ENCODE results near the gene PSMG3.

PSMG3 gene

DNA sequence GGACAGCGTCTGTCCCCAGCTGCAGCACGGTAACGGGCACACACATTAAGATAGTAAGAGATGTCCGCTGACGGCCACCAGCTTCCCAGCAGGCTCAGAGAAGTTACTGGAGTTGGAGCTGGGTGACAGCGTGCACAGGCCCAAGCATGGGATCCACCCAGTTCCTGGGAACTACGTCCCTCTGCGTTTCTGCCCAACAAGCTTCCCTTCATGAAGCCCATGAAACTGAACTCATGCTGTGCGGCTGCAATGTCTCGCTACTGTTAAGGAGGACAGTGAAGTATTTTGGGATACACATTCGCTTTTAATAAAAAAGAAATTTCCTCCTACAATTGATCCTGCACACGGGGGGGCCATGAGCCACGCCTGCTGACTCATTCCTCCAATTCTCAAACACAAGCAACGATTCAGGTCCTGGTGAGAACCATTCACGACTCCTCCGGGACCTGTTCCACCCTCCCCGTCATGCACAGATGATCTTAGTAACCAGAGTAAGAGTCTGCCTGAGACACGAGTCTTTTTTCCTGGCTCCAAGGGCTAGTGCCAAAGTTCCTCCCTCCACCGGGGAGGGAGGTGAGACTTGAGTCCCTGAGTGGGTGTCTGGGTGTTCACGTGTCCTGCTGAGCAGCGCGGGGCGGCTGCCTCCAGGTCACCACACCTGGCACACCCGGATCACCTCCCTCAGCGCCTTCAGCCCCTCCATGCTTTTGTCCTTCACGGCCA is 2.6 kb downstream of the PSMG3 start:
- TF ChIP-seq, protein P1, sequence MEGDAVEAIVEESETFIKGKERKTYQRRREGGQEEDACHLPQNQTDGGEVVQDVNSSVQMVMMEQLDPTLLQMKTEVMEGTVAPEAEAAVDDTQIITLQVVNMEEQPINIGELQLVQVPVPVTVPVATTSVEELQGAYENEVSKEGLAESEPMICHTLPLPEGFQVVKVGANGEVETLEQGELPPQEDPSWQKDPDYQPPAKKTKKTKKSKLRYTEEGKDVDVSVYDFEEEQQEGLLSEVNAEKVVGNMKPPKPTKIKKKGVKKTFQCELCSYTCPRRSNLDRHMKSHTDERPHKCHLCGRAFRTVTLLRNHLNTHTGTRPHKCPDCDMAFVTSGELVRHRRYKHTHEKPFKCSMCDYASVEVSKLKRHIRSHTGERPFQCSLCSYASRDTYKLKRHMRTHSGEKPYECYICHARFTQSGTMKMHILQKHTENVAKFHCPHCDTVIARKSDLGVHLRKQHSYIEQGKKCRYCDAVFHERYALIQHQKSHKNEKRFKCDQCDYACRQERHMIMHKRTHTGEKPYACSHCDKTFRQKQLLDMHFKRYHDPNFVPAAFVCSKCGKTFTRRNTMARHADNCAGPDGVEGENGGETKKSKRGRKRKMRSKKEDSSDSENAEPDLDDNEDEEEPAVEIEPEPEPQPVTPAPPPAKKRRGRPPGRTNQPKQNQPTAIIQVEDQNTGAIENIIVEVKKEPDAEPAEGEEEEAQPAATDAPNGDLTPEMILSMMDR (conservative IDR thresholded peaks at IDR 0.05) = no peak
- no peak for TF ChIP-seq ZFX (IDR thresholded peaks at IDR 0.05)
- H3K27ac ChIP-seq = no peak overlapping the region

DNA sequence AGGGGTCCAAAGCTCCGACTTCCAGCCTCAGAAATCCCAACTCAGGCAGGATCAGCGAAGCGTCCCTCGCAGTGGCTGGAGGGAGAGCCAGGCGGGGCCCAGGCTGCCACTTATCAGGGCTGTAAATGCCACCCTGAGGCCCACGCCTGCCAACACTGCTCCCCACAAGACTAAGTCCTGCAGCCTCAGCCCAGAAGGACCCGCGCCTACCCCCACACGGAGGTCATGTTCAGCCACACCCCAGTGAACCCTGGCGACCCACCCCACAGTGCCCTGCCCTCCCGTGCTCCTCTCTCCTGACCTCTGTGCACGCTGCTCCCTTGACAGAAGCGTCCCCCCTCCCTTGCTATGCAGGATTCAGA is 3.2 kb downstream of the PSMG3 start:
- no peak overlapping the region for H3K27ac ChIP-seq
- no peak for TF ChIP-seq ZFX (IDR thresholded peaks at IDR 0.05)
- TF ChIP-seq, protein P1 (conservative IDR thresholded peaks at IDR 0.05) = no peak

DNA sequence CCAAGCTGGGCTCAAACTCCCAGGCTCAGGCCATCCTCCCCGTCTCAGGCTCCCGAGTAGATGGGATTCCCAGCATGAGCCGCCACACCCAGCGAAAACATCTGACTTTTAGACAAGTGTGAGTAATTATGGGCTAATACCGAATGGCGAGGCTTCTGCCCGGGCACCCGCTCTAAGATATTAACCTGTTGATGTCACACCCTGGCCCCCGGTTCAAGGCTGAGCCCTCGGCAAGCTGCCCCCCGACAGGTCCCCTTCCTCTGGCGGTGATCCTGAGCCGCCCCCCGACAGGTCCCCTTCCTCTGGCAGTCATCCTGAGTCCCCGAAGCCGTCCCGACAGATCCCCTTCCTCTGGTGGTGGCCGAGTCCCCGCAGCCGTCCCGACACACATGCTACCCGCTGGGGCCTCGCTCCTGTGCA is 5.2 kb downstream of the PSMG3 start:
- TF ChIP-seq, protein P1 (conservative IDR thresholded peaks at IDR 0.05) = no peak
- TF ChIP-seq ZFX (IDR thresholded peaks at IDR 0.05) = no peak
- H3K27ac ChIP-seq = no peak overlapping the region

DNA sequence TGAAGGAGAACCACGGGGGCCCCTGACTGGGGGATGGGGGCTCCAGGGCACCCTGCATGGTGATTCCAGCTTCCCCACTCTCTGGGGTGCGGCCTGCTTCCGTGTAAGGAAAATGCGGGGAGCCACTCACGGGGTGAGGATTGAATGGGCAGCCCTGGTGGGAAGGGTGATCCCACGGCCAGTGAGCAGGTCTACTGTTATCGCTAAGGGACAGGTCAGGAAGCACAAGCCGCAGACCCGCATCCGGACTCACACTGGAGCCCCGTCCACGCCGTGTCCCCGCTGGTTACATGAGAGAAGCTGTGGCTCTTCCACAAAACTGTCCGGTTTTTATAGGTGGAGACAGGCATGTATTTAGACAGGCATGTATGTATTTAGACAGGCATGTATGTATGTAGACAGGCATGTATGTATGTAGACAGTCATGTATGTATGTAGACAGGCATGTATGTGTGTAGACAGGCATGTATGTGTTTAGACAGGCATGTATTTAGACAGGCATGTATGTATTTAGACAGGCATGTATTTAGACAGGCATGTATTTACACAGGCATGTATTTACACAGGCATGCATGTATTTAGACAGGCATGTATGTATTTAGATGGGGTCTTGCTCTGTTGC is 5.7 kb downstream of the PSMG3 start:
- no peak for TF ChIP-seq ZFX (IDR thresholded peaks at IDR 0.05)
- TF ChIP-seq, protein P1 (conservative IDR thresholded peaks at IDR 0.05) = no peak
- no peak overlapping the region for H3K27ac ChIP-seq

DNA sequence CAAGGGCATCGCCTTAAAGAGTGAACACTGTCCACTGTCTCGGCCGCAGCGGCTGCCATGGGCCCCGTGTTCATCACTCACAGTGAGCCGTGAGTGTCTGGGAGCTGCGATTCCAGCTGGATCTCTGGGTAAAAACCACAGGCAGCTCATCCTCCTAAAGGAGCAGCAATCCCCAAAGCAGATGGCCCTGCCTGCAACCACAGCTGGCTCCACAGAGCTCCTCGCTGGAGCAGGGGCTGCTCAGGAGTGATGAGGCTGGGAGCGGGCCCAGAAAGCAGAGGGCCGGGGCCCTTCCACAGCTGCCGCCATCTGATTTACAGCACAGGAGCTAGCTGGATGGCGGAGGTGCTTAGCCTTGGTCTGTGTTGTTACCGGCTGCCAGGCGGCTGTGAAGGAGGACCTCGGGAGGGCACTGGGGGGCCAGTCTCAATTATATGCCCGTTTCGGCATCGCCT is 7.2 kb downstream of the PSMG3 start:
- no peak overlapping the region for H3K27ac ChIP-seq
- TF ChIP-seq, protein P1 (conservative IDR thresholded peaks at IDR 0.05) = no peak
- no peak for TF ChIP-seq ZFX (IDR thresholded peaks at IDR 0.05)

DNA sequence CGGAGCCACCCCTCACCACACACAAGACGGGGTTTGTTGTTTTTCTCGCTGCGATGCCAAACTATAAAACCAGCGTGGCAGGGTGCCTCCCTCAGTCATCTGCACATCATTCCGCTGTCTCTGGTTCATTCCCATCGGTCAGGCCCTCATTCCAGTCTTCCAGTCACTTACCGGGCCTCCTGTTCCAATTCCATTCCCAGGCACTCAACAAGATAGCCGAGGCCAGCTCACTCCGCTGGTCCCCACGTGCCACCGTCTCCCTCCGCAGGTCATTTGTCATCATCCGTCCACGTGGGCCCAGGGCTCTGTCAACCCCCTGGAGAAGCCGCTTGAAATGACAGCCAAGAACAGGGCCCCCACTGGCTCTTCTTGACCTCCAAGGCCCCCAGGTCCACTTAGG is 7.7 kb downstream of the PSMG3 start:
- no peak overlapping the region for H3K27ac ChIP-seq
- TF ChIP-seq, protein P1 (conservative IDR thresholded peaks at IDR 0.05) = no peak
- no peak for TF ChIP-seq ZFX (IDR thresholded peaks at IDR 0.05)
